GM12801 (cell line): ENCODE measurements around the gene GPR39.

Source experiments
- TF ChIP-seq, protein P1 (sequence below): IDR thresholded peaks from one replicate; pipeline ENCODE4 v1.5.1; 2011; ENCODE audit warnings: control low read depth; ENCODE audit not compliant: insufficient read length; ENCODE audit errors: extremely low read depth

GPR39 gene

DNA sequence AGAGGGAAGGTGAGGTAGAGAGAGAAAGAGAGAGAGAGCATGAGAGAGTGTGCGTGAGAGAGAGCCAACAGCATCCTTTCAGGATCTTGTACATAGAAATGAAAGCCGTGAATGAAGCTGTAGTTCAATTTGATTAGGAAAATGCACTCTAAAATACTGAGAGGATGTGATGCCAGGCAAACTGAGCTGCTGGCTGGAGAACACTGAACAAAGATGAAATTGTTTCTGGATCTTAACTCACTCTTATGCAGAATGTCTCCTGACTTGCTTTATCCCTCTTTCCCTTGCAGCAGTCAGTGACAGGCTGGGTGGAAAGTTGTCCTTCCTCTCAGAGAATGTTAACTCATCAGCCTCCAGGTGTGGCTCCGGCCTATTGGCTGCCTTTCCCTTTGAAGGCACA is 242.7 kb downstream of the GPR39 start:
- TF ChIP-seq, protein P1, sequence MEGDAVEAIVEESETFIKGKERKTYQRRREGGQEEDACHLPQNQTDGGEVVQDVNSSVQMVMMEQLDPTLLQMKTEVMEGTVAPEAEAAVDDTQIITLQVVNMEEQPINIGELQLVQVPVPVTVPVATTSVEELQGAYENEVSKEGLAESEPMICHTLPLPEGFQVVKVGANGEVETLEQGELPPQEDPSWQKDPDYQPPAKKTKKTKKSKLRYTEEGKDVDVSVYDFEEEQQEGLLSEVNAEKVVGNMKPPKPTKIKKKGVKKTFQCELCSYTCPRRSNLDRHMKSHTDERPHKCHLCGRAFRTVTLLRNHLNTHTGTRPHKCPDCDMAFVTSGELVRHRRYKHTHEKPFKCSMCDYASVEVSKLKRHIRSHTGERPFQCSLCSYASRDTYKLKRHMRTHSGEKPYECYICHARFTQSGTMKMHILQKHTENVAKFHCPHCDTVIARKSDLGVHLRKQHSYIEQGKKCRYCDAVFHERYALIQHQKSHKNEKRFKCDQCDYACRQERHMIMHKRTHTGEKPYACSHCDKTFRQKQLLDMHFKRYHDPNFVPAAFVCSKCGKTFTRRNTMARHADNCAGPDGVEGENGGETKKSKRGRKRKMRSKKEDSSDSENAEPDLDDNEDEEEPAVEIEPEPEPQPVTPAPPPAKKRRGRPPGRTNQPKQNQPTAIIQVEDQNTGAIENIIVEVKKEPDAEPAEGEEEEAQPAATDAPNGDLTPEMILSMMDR = no peak

DNA sequence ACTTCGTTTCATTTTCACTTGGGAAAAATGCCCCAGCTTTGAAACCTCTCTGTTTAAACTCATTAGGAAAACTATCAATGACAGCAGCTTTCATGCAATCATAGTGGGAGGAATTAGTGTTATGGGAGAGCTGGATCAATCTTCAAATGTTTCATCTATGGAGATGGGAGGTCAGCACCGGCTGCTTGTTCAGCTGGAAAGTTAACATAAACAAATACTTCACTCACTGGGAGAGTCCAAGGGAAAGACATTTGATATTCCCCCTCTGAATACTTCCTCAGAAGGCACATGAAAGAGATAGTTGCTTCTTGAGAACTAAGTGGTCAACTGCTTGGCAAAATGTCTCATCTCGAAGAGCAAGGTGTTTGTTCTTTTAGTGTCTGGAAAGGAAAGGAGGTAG is 246.1 kb downstream of the GPR39 start:
- TF ChIP-seq, protein P1 = no peak

DNA sequence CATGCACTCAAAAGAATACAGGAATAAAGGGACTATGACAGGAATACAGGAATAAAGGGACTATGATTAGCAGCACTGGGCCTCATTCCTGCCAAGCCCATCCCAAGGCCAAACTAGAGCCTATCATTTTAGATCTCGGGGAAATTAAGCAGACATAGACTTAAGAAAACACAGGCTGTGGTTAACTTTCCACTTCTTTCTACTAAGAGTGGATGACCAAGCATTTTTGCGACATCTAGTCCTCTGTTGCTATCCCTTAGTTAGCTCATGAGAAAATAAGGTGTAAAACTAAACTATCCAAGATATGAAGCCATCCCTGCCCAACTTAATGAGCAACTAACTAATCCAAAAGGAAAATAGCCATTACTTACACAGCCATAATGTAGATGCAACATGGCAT is 247.5 kb downstream of the GPR39 start:
- TF ChIP-seq, protein P1 = no peak

DNA sequence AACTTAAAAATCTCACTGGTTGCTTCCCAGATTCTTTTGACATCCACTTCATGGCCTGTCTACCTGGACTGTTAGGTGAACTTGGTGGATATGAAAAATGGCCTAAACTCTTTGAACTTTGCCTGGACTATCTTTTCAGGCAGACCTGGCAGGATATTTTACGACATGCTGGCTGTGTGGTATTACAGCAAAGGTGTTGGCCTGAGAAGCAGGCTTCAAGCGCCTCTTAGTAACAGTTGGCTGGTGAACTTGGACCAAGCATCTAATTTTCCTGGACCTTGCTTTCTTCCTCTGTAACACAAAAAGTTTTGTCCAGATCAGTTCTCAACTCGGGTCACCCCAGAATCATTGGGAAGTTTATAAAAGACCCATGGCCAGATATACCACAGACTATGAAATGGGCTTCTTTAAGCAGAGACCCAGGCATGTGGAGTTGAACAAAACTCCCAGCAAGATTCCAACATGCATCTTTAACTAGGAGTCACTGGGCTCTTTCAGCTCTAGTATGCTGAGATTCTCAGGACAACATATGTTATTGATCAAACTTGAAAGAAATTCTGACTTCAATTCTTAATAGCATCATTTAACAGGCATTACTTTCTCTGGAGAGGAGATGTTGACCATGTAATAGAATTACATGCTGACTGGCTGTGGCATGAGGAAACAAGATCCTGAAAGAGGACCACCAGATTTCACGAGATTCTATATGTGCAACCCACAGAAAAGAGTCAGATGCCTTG is 249.0 kb downstream of the GPR39 start:
- TF ChIP-seq, protein P1 = no peak

DNA sequence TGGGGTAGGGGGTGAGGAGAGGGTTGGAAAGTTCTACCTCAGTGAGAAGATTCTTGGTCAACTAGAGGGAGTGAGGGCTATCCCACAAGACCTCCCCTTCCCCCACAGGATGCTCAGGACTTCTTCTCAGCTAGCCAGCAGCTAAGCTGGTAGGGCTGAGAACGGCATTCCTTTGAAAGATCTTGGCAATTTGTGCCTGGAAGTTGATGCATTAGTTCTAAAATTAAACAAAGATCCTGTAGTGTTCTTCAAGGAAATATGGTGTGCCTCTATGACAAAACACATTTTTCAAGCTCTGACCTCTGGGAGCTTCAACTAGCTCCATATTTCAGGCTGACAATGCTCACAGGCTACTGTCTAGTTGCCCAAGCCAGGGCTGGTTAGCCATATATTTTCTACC is 251.1 kb downstream of the GPR39 start:
- TF ChIP-seq, protein P1 = no peak

DNA sequence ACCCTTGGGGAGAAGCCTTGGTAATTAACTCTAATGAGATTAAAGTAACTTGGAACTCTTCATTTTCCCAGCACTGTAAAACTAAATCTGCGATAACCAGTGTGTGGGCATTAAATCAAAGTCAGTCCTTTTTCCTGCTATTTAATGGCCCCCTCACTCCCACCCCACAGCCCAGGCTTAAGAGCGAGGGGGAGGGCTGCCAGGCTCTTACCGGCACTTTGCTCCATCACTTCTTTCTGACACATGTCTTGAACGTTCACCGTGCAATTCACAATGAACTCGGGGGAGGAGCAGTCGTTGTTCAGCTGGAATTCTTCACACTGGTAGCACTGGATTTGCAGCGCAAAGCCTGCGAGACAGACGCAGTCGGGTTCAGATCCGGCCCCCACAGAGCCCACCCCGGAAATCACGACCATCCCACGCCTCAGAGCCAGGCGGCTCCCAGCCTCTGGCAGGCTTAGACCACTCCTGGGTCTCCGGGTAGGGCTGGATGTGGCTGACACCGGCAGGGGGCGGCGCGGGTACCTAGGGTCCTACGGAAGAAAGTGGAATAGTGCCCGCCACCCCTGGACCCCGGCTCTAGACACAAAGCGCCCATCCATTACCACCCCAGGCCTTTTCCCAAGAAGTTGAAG is 251.7 kb downstream of the GPR39 start:
- TF ChIP-seq, protein P1 = no peak

DNA sequence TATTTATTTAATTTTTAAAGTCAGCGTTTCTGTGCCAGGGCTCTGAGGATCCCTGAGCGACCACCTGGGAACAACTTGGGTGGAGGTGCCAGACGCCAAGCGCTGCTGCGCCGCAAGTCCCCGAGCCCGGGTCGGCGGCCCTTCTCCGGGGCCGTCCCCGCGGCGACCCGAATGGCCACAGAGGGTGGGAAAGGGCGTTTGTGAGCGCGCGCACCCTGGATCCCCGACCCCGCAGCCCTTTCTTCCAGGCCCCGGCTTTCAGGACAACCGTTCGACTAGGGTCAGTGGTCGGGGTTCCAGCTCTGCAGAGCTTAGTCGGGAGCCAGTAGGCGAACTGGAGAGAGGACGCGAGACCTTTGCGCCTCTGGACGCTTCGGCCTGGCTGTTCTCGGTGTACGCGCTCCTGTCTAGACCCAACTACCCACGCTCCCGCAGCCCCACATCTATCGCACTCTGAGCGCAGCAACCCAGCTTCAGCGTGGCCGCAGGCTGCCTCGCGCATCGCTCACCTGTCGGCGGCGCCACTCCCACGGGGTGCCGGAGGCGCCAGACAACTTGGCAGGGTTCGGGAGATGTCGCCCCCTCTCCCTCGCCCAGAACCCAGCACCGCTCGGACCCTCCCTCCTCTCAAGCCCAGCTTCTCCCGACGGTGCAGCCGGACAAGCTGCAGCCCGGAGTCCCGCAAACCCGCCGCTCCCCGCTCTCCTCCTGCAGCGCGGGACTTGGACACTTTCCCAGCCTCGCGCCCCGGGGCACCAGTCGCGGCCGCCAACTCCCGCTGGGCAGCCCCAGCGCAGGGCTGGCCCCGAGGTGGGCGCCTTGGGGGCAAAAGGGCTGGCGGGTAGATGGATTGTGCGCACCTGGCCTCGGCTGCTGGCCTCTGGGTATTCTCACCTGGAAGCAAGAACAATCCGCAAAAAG is 252.6 kb downstream of the GPR39 start:
- TF ChIP-seq, protein P1 = no peak
